Testis (tissue), 2 donors: ENCODE data around the gene PACSIN2.

ENCODE experiments used
- CTCF ChIP-seq, 3 experiments: fragments of 450-650 bp in 2 of 3; fragments of 200-600 bp in 1 of 3; sonication (generic) in 1 of 3; IDR thresholded peaks; one replicate each; pipeline ENCODE4 v1.5.1; 2016 to 2019; ENCODE audit warnings: antibody characterized with exemption in 3 of 3, mild to moderate bottlenecking in 2 of 3, moderate library complexity in 1 of 3
- POLR2A ChIP-seq: fragments of 450-650 bp; IDR thresholded peaks from one replicate; pipeline ENCODE4 v1.6.1; 2017; ENCODE audit warnings: antibody characterized with exemption, mild to moderate bottlenecking, moderate library complexity

- no peak for TF ChIP-seq CTCF (IDR thresholded peaks at IDR 0.05)
- TF ChIP-seq POLR2A = no peak
These were observed 104.6 kb downstream of the PACSIN2 start for GRCh38 chr22:42910221-42910942.
